Fibroblast of pulmonary artery (primary cell): ENCODE results near the gene PPIL4.

Experiments
- DNase-seq: peaks from one replicate; pipeline ENCODE4 v3.0.0-alpha.2; 2010; ENCODE audit warnings: low read depth
- H3K4me3 ChIP-seq: replicated peaks from 2 replicates; pipeline ENCODE4 v1.5.1; 2011; ENCODE audit warnings: low read depth, mild to moderate bottlenecking, control low read depth, low read length, moderate library complexity
- CTCF ChIP-seq: IDR thresholded peaks from 2 replicates; pipeline ENCODE4 v1.5.1; 2011; ENCODE audit warnings: mild to moderate bottlenecking, control low read depth, low read length, inconsistent platforms; ENCODE audit errors: missing control alignments

Gene PPIL4

GRCh38 chr6:149458806-149459205 is 87.0 kb downstream of the PPIL4 start:
- no peak for TF ChIP-seq CTCF
- H3K4me3 ChIP-seq: no peak overlapping the region

GRCh38 chr6:149458196-149458595 is 87.6 kb downstream of the PPIL4 start:
- no peak for DNase-seq
- H3K4me3 ChIP-seq: no peak overlapping the region
- no peak for TF ChIP-seq CTCF

More at GRCh38 chr6:149458806-149459205, 87.0 kb downstream of the PPIL4 start:
- DNase-seq: no peak

GRCh38 chr6:149457316-149457884 is 88.4 kb downstream of the PPIL4 start:
- DNase-seq: no peak
- TF ChIP-seq CTCF: no peak
- no peak overlapping the region for H3K4me3 ChIP-seq

- DNase-seq: no peak
- TF ChIP-seq CTCF: no peak
- no peak overlapping the region for H3K4me3 ChIP-seq
Observed at GRCh38 chr6:149456311-149457021, 89.4 kb downstream of the PPIL4 start.

GRCh38 chr6:149455031-149455732 is 90.7 kb downstream of the PPIL4 start:
- no peak for DNase-seq
- no peak for TF ChIP-seq CTCF
- H3K4me3 ChIP-seq: no peak overlapping the region
